HL-60 (cell line): ENCODE data around the gene CTSD.

Experiments used
- GABPA ChIP-seq: IDR thresholded peaks from 2 replicates; pipeline ENCODE4 v1.6.1; 2012; ENCODE audit warnings: low read depth
- POLR2AphosphoS5 ChIP-seq: IDR thresholded peaks from 2 replicates; pipeline ENCODE4 v1.6.1; 2012; ENCODE audit warnings: low read depth
- REST ChIP-seq: IDR thresholded peaks from 2 replicates; pipeline ENCODE4 v1.6.1; 2012; ENCODE audit warnings: low read depth; ENCODE audit not compliant: insufficient replicate concordance
- TF ChIP-seq, protein P1 (sequence below): IDR thresholded peaks from one replicate; pipeline ENCODE4 v1.5.1; 2011; ENCODE audit warnings: low read length, control low read depth, inconsistent platforms; ENCODE audit not compliant: insufficient read depth

DNA sequence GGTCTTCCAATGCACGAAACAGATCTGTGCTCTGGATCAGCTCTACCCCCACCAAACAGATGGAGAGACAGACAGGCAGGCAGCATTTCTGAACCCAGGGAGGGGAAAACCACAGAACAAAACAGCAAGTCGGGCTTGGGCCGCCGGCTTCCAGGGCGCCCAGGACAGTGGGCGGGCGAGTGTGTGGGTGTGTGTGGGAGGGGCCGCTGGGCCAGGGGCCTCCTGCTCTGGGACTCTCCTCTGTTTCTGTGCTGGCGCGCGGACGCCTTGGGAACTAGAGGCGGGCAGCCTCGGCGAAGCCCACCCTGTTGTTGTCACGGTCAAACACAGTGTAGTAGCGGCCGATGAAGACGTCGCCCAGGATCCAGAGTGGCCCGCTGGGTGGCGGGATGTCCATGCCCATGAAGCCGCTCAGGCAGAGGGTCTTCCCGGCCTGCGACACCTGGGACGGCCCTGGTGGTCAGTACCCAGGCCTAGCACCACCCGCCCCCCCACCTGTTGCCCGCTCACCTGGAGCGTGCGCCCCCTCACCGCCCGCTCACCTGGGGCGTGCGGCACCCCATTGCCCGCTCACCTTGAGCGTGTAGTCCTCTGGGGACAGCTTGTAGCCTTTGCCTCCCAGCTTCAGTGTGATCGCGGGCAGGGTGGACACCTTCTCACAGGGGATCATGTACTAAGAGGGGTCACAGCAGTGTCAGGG, 10.3 kb downstream of the CTSD start:
- TF ChIP-seq, protein P1, sequence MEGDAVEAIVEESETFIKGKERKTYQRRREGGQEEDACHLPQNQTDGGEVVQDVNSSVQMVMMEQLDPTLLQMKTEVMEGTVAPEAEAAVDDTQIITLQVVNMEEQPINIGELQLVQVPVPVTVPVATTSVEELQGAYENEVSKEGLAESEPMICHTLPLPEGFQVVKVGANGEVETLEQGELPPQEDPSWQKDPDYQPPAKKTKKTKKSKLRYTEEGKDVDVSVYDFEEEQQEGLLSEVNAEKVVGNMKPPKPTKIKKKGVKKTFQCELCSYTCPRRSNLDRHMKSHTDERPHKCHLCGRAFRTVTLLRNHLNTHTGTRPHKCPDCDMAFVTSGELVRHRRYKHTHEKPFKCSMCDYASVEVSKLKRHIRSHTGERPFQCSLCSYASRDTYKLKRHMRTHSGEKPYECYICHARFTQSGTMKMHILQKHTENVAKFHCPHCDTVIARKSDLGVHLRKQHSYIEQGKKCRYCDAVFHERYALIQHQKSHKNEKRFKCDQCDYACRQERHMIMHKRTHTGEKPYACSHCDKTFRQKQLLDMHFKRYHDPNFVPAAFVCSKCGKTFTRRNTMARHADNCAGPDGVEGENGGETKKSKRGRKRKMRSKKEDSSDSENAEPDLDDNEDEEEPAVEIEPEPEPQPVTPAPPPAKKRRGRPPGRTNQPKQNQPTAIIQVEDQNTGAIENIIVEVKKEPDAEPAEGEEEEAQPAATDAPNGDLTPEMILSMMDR: no peak
- TF ChIP-seq POLR2AphosphoS5: no peak
- TF ChIP-seq GABPA: no peak
- TF ChIP-seq REST: no peak
